Measurements from ENCODE around the gene CPNE6. TPM values are rescaled to one million over a fixed set of nuclear protein-coding genes. Genes with fewer than 3 reads are reported as not detected.

CPNE6 gene
- total RNA-seq = not detected in 2 replicates

GRCh38 chr14:24071144-24071697 is at the start of gene CPNE6:
Gene CPNE6, plus strand, starts transcription at chr14:24071562. Its CDS starts 1,375 bp downstream, at chr14:24072937.

GRCh38 chr14:24051789-24052655 is 19.3 kb upstream of the CPNE6 start, which contains the start of gene CARMIL3:
Gene CARMIL3, plus strand, starts transcription at chr14:24052009. Its CDS starts 145 bp downstream, at chr14:24052154.

DNA sequence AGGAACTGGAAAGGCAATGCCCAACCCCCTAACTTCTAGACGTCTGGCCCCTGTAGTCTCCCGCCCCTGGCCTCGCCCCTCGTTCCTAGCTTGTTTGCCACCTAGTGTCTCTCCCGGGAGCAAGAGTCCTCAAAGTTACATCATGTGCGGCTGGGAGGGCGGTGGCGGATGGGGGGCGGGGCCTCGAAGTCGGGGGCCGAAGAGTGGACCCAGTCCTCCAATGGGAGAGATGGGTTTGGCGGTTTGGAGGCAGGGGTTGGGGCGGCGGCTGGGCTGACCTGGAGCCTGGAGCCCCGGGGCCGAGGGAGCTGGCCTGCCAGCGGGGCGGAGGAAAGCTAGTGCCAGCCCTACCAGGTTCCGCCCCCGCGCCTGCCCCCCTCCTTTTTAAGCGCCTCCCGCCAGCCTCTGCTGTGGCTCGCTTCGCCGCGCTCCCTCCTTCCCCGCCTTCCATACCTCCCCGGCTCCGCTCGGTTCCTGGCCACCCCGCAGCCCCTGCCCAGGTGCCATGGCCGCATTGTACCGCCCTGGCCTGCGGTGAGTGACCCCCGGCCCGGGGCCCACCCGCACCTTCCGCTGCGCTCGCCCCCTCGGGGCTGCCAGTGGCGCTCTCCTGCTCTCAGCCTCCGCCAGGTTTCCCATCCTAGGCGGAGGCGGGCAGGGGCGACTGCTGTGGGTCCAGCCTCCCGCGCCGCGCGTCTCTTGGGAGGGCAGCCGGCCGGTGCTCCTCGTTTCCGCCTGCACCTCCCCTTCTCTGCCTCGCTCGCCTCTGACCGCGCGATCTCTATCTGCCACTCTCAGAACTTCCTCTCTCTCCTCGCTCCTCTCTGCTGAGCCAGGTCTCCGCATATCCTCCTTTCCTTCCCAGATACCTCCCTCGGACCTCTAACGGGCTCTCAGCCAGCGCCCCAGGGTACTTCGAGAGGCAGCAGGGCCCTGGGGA is 22.8 kb downstream of the CPNE6 start, which contains the start of gene PCK2:
PCK2 (plus strand) TSS at position 411 of the 940 bp plus-strand sequence; CDS start at position 506, 95 bp downstream.

GRCh38 chr14:24114532-24115421 is 43.4 kb downstream of the CPNE6 start, which contains the start of the genes DCAF11 and NRL:
Gene DCAF11, plus strand, starts transcription at chr14:24114777. Its CDS starts 818 bp downstream, at chr14:24115595.
Gene NRL, minus strand, starts transcription at chr14:24114949. Its CDS starts 32,101 bp downstream, at chr14:24082848.

Other genes starting within 250 kb of the CPNE6 start
- gene DHRS4, start 117.8 kb upstream of the CPNE6 start, total RNA-seq = 42.4 and 56.8 TPM in 2 replicates
- 10.0 and 14.7 TPM in 2 replicates for gene DHRS4L2, start 82.6 kb upstream of the CPNE6 start, total RNA-seq
- gene CARMIL3, start 19.6 kb upstream of the CPNE6 start, total RNA-seq = 0.07 TPM in 1 of 2 replicates, not detected in the other
- 15.0 and 15.2 TPM in 2 replicates for gene PCK2, start 22.7 kb downstream of the CPNE6 start, total RNA-seq
- gene DCAF11, start 43.2 kb downstream of the CPNE6 start, total RNA-seq = 37.3 and 48.1 TPM in 2 replicates
- gene NRL, start 43.4 kb downstream of the CPNE6 start, total RNA-seq = 0.23 and 1.5 TPM in 2 replicates
- gene FITM1, start 59.1 kb downstream of the CPNE6 start, total RNA-seq = not detected in 2 replicates
- gene PSME1, start 64.6 kb downstream of the CPNE6 start, total RNA-seq = 143 and 167 TPM in 2 replicates
- gene EMC9, start 70.0 kb downstream of the CPNE6 start, total RNA-seq = 19.5 and 25.0 TPM in 2 replicates
- 54.1 and 80.0 TPM in 2 replicates for gene PSME2, start 75.0 kb downstream of the CPNE6 start, total RNA-seq
- gene RNF31, start 75.9 kb downstream of the CPNE6 start, total RNA-seq = 37.5 and 96.2 TPM in 2 replicates
- 10.6 and 14.6 TPM in 2 replicates for gene IRF9, start 89.7 kb downstream of the CPNE6 start, total RNA-seq
- 20.7 and 24.2 TPM in 2 replicates for gene REC8, start 100.5 kb downstream of the CPNE6 start, total RNA-seq
- 69.6 and 70.8 TPM in 2 replicates for gene IPO4, start 117.3 kb downstream of the CPNE6 start, total RNA-seq
- gene TM9SF1, start 123.9 kb downstream of the CPNE6 start, total RNA-seq = 46.4 and 51.1 TPM in 2 replicates
- not detected in 2 replicates for gene TSSK4, start 134.1 kb downstream of the CPNE6 start, total RNA-seq
- 60.7 and 77.1 TPM in 2 replicates for gene CHMP4A, start 141.9 kb downstream of the CPNE6 start, total RNA-seq
- gene MDP1, start 144.5 kb downstream of the CPNE6 start, total RNA-seq = 11.5 and 12.0 TPM in 2 replicates
- gene NEDD8, start 160.8 kb downstream of the CPNE6 start, total RNA-seq = 243 and 248 TPM in 2 replicates
- 30.3 and 45.9 TPM in 2 replicates for gene GMPR2, start 161.4 kb downstream of the CPNE6 start, total RNA-seq
- 52.2 and 64.4 TPM in 2 replicates for gene TINF2, start 171.1 kb downstream of the CPNE6 start, total RNA-seq
- 229 and 247 TPM in 2 replicates for gene TGM1, start 191.6 kb downstream of the CPNE6 start, total RNA-seq
- 58.5 and 80.3 TPM in 2 replicates for gene RABGGTA, start 200.0 kb downstream of the CPNE6 start, total RNA-seq
- gene DHRS1, start 228.2 kb downstream of the CPNE6 start, total RNA-seq = 82.6 and 85.4 TPM in 2 replicates
- 20.7 and 32.6 TPM in 2 replicates for gene NOP9, start 228.3 kb downstream of the CPNE6 start, total RNA-seq
- 2.2 and 2.7 TPM in 2 replicates for gene CIDEB, start 236.4 kb downstream of the CPNE6 start, total RNA-seq
- 55.2 and 59.3 TPM in 2 replicates for gene LTB4R2, start 238.6 kb downstream of the CPNE6 start, total RNA-seq
- 7.7 and 16.1 TPM in 2 replicates for gene LTB4R, start 239.9 kb downstream of the CPNE6 start, total RNA-seq

Data from airway epithelial cell (primary cell).